Chondrocyte (in vitro differentiated cells): ENCODE measurements around the gene RBM17. TPM values are rescaled to one million over a fixed set of nuclear protein-coding genes. Genes with fewer than 3 reads are reported as not detected.

Experiments
- DNase-seq: peaks from one replicate; pipeline ENCODE4 v3.0.0; 2021; ENCODE audit warnings: mixed read lengths, low spot score
- H3K27ac Mint-ChIP-seq: one replicate; pipeline ENCODE4 v1.8.0; 2021; ENCODE audit warnings: mild to moderate bottlenecking, moderate library complexity, mixed read lengths; ENCODE audit not compliant: unreplicated experiment
- H3K27me3 Mint-ChIP-seq: 2 replicates; pipeline ENCODE4 v1.8.0; 2021; ENCODE audit warnings: low read depth, mixed read lengths
- H3K36me3 Mint-ChIP-seq: 2 replicates; pipeline ENCODE4 v1.8.0; 2021; ENCODE audit warnings: low read depth, mixed read lengths
- H3K4me1 Mint-ChIP-seq: 2 replicates; pipeline ENCODE4 v1.8.0; 2021; ENCODE audit warnings: low read depth, mild to moderate bottlenecking, mixed read lengths
- H3K4me3 Mint-ChIP-seq: one replicate; pipeline ENCODE4 v1.8.0; 2021; ENCODE audit warnings: mild to moderate bottlenecking, moderate library complexity, mixed read lengths; ENCODE audit not compliant: unreplicated experiment
- H3K9me3 Mint-ChIP-seq: 2 replicates; pipeline ENCODE4 v1.8.0; 2021; ENCODE audit warnings: low read depth, mixed read lengths
- CTCF ChIP-seq: fragments of 200-600 bp; sonication (generic); IDR thresholded peaks from 2 replicates; pipeline ENCODE4 v1.5.0; 2021; ENCODE audit warnings: antibody characterized with exemption, mild to moderate bottlenecking, moderate library complexity
- total RNA-seq: library from RNA; stranded (reverse); gene quantifications from 3 replicates; pipeline ENCODE4 v1.2.1, GENCODE V29; 2021

Gene RBM17
- total RNA-seq, 1 donor from 2014 or later = 59.0 TPM

GRCh38 chr10:6158276-6158675 lies 69.4 kb downstream of the RBM17 start:
- peak overlapping the region; percentile 32 for H3K27ac Mint-ChIP-seq
- H3K36me3 Mint-ChIP-seq = no peaks in the 10 kb centered on the region
- peaks cover 17% of the 10 kb centered on the region for H3K4me1 Mint-ChIP-seq

DNA sequence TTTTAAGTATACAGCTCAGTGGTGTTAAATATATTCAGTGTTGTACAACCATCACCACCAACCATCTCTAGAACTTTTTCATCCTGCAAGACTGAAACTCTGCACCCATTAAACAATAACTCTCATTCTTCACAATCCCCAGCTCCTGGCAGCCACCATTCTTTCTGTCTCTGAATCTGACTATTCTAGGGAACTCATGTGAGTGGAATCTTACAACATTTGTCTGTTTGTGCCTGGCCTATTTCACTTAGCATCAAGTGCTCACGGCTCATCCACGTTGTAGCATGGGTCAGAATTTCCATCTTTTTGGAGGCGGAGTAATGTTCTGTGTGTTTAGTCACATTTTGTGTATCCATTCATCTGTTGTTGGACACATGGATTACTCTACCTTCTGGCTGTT lies 73.1 kb downstream of the RBM17 start:
- Mint-ChIP-seq H3K4me1 (peaks cover 38% of the 10 kb centered on the region), H3K36me3 (no peaks in the 10 kb centered on the region), H3K9me3 (no peaks in the 10 kb centered on the region), H3K4me3 (no peak overlapping the region), H3K27me3 (no peaks in the 10 kb centered on the region), H3K27ac (no peak overlapping the region)
- no peak for TF ChIP-seq CTCF
- no peak for DNase-seq

More at GRCh38 chr10:6158276-6158675, 69.4 kb downstream of the RBM17 start:
- Mint-ChIP-seq H3K4me3 (no peak overlapping the region), H3K27me3 (no peaks in the 10 kb centered on the region), H3K9me3 (no peaks in the 10 kb centered on the region)
- no peak for DNase-seq
- no peak for TF ChIP-seq CTCF

DNA sequence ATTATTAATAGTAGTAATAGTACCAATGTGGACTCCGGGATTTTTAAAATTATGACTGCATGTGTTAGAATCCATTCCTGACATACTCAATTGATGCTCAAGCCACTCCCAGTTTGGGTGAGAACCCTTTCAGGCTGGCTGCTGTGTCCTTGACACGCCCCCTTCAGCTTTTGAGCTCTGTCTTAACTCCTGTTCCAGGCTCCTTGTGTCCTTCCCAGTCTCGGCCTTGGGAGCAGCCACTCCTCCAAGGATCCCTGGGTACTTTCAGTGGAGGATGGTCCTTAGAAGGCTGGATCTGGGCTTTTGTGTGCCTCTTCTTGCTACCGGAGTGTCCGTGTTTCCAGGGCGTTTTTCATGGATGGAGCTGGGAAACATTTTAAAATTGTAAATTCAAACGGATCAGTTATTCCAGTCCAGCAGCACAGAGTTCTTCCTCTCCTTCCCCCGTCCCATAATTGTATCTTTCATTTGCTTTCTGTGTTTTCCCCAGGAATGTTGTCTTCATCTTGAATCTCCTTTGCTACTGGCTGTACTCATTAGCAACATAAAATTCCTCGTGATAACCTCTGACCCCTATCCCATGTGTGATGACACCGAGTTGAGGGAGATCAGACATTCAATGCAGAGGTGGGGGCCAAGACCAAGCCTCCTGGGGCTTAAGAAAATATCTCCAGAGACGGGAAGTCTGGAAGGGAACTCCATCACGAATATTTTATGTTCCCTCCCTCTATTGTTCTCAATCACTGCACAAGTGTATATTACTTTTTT lies 73.9 kb downstream of the RBM17 start:
- TF ChIP-seq CTCF = no peak
- peak overlapping the region; percentile 48 for H3K4me3 Mint-ChIP-seq
- no peak for DNase-seq
- peak overlapping the region; percentile 66 for H3K27ac Mint-ChIP-seq
- peaks cover 32% of the 10 kb centered on the region for H3K4me1 Mint-ChIP-seq
- no peaks in the 10 kb centered on the region for H3K36me3 Mint-ChIP-seq
- H3K9me3 Mint-ChIP-seq = no peaks in the 10 kb centered on the region
- no peaks in the 10 kb centered on the region for H3K27me3 Mint-ChIP-seq

DNA sequence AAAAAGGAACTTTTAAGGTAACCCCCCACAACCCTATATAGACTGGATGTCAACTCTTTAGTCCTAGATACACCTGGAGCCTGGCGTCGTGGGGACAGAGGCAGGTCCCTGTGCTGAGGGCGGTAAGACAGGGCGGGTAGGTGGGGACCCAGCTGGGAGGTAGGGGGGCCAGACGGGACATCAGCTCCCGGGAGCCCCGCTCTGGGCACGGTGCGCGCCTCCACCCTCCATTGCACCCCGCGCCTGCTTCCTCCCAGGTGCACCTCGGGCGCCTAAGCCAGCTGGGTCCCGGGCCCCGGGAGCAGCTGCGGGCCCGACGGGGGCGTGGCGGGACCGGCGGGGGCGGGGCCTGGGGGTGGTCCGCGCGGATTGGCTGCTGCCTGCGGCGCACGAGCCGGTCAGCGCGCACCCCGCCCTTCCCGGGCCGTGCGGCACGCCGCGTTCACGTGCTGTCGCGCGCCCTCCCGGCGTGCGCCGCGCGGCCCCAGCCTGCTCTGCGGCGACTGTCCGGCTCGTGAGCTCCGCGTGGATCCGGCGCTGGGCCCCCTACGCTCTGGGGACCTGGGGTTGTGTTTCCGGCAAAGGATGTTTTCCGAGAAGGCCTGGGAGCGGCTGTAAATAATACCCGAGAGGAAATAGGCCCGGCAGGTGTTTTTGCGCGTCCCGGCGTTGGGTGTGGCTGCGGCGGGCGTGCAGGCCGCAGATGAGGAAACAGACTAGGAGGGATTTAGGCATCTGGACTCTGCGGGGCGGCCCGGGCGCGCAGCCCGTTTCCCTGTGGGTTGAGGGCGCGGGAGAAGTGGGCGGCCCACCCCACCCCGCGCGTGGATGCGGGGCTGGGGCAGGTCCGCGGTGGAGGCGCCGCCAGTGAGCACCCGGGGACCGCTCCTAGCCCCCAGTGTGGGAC lies 74.8 kb downstream of the RBM17 start:
- no peak for DNase-seq
- Mint-ChIP-seq H3K27ac (peak overlapping the region; percentile 59), H3K4me3 (peak overlapping the region; percentile 92), H3K36me3 (no peaks in the 10 kb centered on the region), H3K27me3 (no peaks in the 10 kb centered on the region), H3K9me3 (no peaks in the 10 kb centered on the region), H3K4me1 (peaks cover 30% of the 10 kb centered on the region)
- no peak for TF ChIP-seq CTCF
